BLaER1 (cell line): ENCODE data around the gene CRYBG1.
"Not testable (repeated sequence)": the region's sequence is repeated elsewhere in the genome, so short reads cannot be mapped to it uniquely, and the experiment has no call there.

Experiments
- H3K27ac ChIP-seq: shearing (Covaris generic); formaldehyde crosslinking; 2 replicates; pipeline ENCODE4 v1.8.1; 2022
- H3K27me3 ChIP-seq: shearing (Covaris generic); formaldehyde crosslinking; 2 replicates; pipeline ENCODE4 v1.8.1; 2022
- H3K36me3 ChIP-seq: shearing (Covaris generic); formaldehyde crosslinking; 2 replicates; pipeline ENCODE4 v1.8.1; 2022
- H3K4me1 ChIP-seq: shearing (Covaris generic); formaldehyde crosslinking; 2 replicates; pipeline ENCODE4 v1.8.1; 2022
- H3K4me2 ChIP-seq: shearing (Covaris generic); formaldehyde crosslinking; 2 replicates; pipeline ENCODE4 v1.8.1; 2022
- H3K4me3 ChIP-seq: shearing (Covaris generic); formaldehyde crosslinking; 2 replicates; pipeline ENCODE4 v1.8.1; 2022
- H3K9ac ChIP-seq: shearing (Covaris generic); formaldehyde crosslinking; 2 replicates; pipeline ENCODE4 v1.8.1; 2022
- H3K9me3 ChIP-seq: shearing (Covaris generic); formaldehyde crosslinking; 2 replicates; pipeline ENCODE4 v1.8.1; 2022
- H4K20me1 ChIP-seq: shearing (Covaris generic); formaldehyde crosslinking; 2 replicates; pipeline ENCODE4 v1.8.1; 2022
- Cebpa-rat ChIP-seq: shearing (Covaris generic); IDR thresholded peaks from 2 replicates; pipeline ENCODE4 v1.8.1; 2022

Gene CRYBG1

GRCh38 chr6:106569428-106569827 is 208.9 kb downstream of the CRYBG1 start:
- TF ChIP-seq Cebpa-rat: no peak
- H3K9ac ChIP-seq: no peak overlapping the region
- no peaks in the 10 kb centered on the region for H3K27me3 ChIP-seq
- H3K4me3 ChIP-seq: no peak overlapping the region
- peaks cover 15% of the 10 kb centered on the region for H3K4me1 ChIP-seq
- no peaks in the 10 kb centered on the region for H3K9me3 ChIP-seq
- no peak overlapping the region for H3K27ac ChIP-seq
- H3K36me3 ChIP-seq: peaks cover 24% of the 10 kb centered on the region
- no peak overlapping the region for H3K4me2 ChIP-seq
- H4K20me1 ChIP-seq: no peaks in the 10 kb centered on the region

- peak overlapping the region; percentile 47 for H3K4me2 ChIP-seq
- H3K27ac ChIP-seq: no peak overlapping the region
- no peak overlapping the region for H3K9ac ChIP-seq
- peaks cover 45% of the 10 kb centered on the region for H3K36me3 ChIP-seq
- peaks cover 15% of the 10 kb centered on the region for H3K4me1 ChIP-seq
- H4K20me1 ChIP-seq: no peaks in the 10 kb centered on the region
- H3K4me3 ChIP-seq: no peak overlapping the region
- H3K27me3 ChIP-seq: no peaks in the 10 kb centered on the region
- TF ChIP-seq Cebpa-rat: no peak
- no peaks in the 10 kb centered on the region for H3K9me3 ChIP-seq
Measured at GRCh38 chr6:106572436-106572835, 211.9 kb downstream of the CRYBG1 start.

GRCh38 chr6:106572875-106573585 is 212.5 kb downstream of the CRYBG1 start:
- Histone ChIP-seq H3K4me2 (peak overlapping the region; percentile 47), H3K27me3 (no peaks in the 10 kb centered on the region), H3K9ac (no peak overlapping the region), H3K4me3 (no peak overlapping the region), H3K4me1 (peaks cover 15% of the 10 kb centered on the region), H4K20me1 (no peaks in the 10 kb centered on the region), H3K36me3 (peaks cover 46% of the 10 kb centered on the region), H3K9me3 (no peaks in the 10 kb centered on the region), H3K27ac (no peak overlapping the region)
- TF ChIP-seq Cebpa-rat: no peak

- H3K36me3 ChIP-seq: peaks cover 55% of the 10 kb centered on the region
- H3K4me1 ChIP-seq: peaks cover 15% of the 10 kb centered on the region
- H4K20me1 ChIP-seq: no peaks in the 10 kb centered on the region
- no peak overlapping the region for H3K27ac ChIP-seq
- no peaks in the 10 kb centered on the region for H3K9me3 ChIP-seq
- no peak overlapping the region for H3K4me3 ChIP-seq
- TF ChIP-seq Cebpa-rat: no peak
- H3K4me2 ChIP-seq: no peak overlapping the region
- no peaks in the 10 kb centered on the region for H3K27me3 ChIP-seq
- no peak overlapping the region for H3K9ac ChIP-seq
Measured at GRCh38 chr6:106574741-106575458, 214.4 kb downstream of the CRYBG1 start.

GRCh38 chr6:106579281-106579680 is 218.8 kb downstream of the CRYBG1 start:
- no peak for TF ChIP-seq Cebpa-rat
- H3K4me3 ChIP-seq: no peak overlapping the region
- H3K4me1 ChIP-seq: no peaks in the 10 kb centered on the region
- peaks cover 63% of the 10 kb centered on the region for H3K36me3 ChIP-seq
- no peak overlapping the region for H3K4me2 ChIP-seq
- H3K9ac ChIP-seq: no peak overlapping the region
- no peaks in the 10 kb centered on the region for H4K20me1 ChIP-seq
- no peaks in the 10 kb centered on the region for H3K9me3 ChIP-seq
- no peaks in the 10 kb centered on the region for H3K27me3 ChIP-seq
- no peak overlapping the region for H3K27ac ChIP-seq

GRCh38 chr6:106581468-106581867 is 221.0 kb downstream of the CRYBG1 start:
- no peak for TF ChIP-seq Cebpa-rat
- no peak overlapping the region for H3K9ac ChIP-seq
- H3K9me3 ChIP-seq: no peaks in the 10 kb centered on the region

GRCh38 chr6:106586815-106587415 is 226.4 kb downstream of the CRYBG1 start:
- peaks cover 87% of the 10 kb centered on the region for H3K36me3 ChIP-seq
- H3K27me3 ChIP-seq: no peaks in the 10 kb centered on the region
- H3K4me3 ChIP-seq: no peak overlapping the region
- no peak for TF ChIP-seq Cebpa-rat
- H4K20me1 ChIP-seq: no peaks in the 10 kb centered on the region
- no peak overlapping the region for H3K4me2 ChIP-seq
- H3K9ac ChIP-seq: no peak overlapping the region
- no peaks in the 10 kb centered on the region for H3K4me1 ChIP-seq
- H3K9me3 ChIP-seq: no peaks in the 10 kb centered on the region
- H3K27ac ChIP-seq: no peak overlapping the region

More at GRCh38 chr6:106581468-106581867, 221.0 kb downstream of the CRYBG1 start:
- no peaks in the 10 kb centered on the region for H3K4me1 ChIP-seq
- H4K20me1 ChIP-seq: no peaks in the 10 kb centered on the region
- H3K27ac ChIP-seq: no peak overlapping the region
- H3K4me2 ChIP-seq: no peak overlapping the region
- no peaks in the 10 kb centered on the region for H3K27me3 ChIP-seq
- H3K36me3 ChIP-seq: peaks cover 63% of the 10 kb centered on the region
- no peak overlapping the region for H3K4me3 ChIP-seq

- not testable (repeated sequence) for H3K9me3 ChIP-seq, H3K4me2 ChIP-seq, H3K4me3 ChIP-seq, H4K20me1 ChIP-seq, H3K27ac ChIP-seq, H3K4me1 ChIP-seq, H3K27me3 ChIP-seq, H3K9ac ChIP-seq
- H3K36me3 ChIP-seq: peaks cover 71% of the 10 kb centered on the region
Measured at GRCh38 chr6:106588937-106589336, 228.4 kb downstream of the CRYBG1 start.

- Histone ChIP-seq H3K9me3 (no peaks in the 10 kb centered on the region), H3K9ac (no peak overlapping the region), H3K4me3 (no peak overlapping the region), H3K36me3 (peaks cover 48% of the 10 kb centered on the region), H4K20me1 (no peaks in the 10 kb centered on the region), H3K27ac (no peak overlapping the region), H3K4me2 (no peak overlapping the region), H3K4me1 (no peaks in the 10 kb centered on the region), H3K27me3 (no peaks in the 10 kb centered on the region)
- no peak for TF ChIP-seq Cebpa-rat
Measured at GRCh38 chr6:106591111-106591825, 230.8 kb downstream of the CRYBG1 start.
